ENCODE data around the gene RIC1. TPM values are rescaled to one million over a fixed set of nuclear protein-coding genes. Genes with fewer than 3 reads are reported as not detected.

Gene RIC1
- total and polyA plus RNA-seq, 2 of the 8 experiments (the other 6 are each of a cell fraction or from before 2014, with no cell fraction given): 10.7 to 24.5 TPM

- Histone ChIP-seq H3K36me3 (ENCODE audit: control insufficient read depth in 2 of 4, insufficient read depth in 4 of 4, low read length in 3 of 4) (peaks cover 0 to 3% (median 0%) of the 10 kb centered on the region in 4 experiments; a peak in 2 of 8 replicates), H3K23ac (ENCODE audit: insufficient read length) (no peak overlapping the region), H3K14ac (ENCODE audit: insufficient read length) (no peak overlapping the region), H3K79me1 (ENCODE audit: low read depth, low read length) (no peaks in the 10 kb centered on the region), H2BK5ac (ENCODE audit: low read depth, low read length) (no peak overlapping the region), H2BK120ac (replicated peaks; ENCODE audit: low read depth, low read length) (no peak overlapping the region), H4K20me1 (replicated peaks in 1 of 2; ENCODE audit: control insufficient read depth in 1 of 2, insufficient read depth in 2 of 2, low read length in 2 of 2) (no peaks in the 10 kb centered on the region), H3K4me1 (replicated peaks in 1 of 4; ENCODE audit: control insufficient read depth in 3 of 4, insufficient read depth in 4 of 4, low read length in 3 of 4) (no peaks in the 10 kb centered on the region), H3K56ac (replicated peaks; ENCODE audit: insufficient read length, low read depth, low read length) (no peak overlapping the region), H4K91ac (replicated peaks; ENCODE audit: insufficient read length, low read length) (no peak overlapping the region), H2BK15ac (ENCODE audit: low read length) (no peak overlapping the region), H4K5ac (ENCODE audit: insufficient read length, low read depth, low read length) (no peak overlapping the region), H2AK5ac (ENCODE audit: low read depth, low read length) (no peak overlapping the region), H3K23me2 (ENCODE audit: low read depth, low read length) (no peaks in the 10 kb centered on the region), H3K4me3 (ENCODE audit: extremely low read depth in 1 of 4, insufficient read depth in 2 of 4, low read depth in 3 of 4, low read length in 4 of 4) (no peak overlapping the region), H4K8ac (ENCODE audit: extremely low read depth, insufficient read depth, low read length) (no peak overlapping the region), H3K9ac (replicated peaks in 1 of 4; ENCODE audit: extremely low read depth in 1 of 4, low read depth in 3 of 4, low read length in 3 of 4) (no peak overlapping the region), H2AFZ (ENCODE audit: low read length) (no peak overlapping the region), H3K18ac (ENCODE audit: extremely low read depth, low read length) (no peak overlapping the region), H3K4me2 (ENCODE audit: insufficient read depth in 1 of 2, low read depth in 2 of 2, low read length in 2 of 2) (no peak overlapping the region), H3K79me2 (ENCODE audit: control insufficient read depth in 1 of 2, insufficient read depth in 2 of 2, low read length in 2 of 2) (no peaks in the 10 kb centered on the region), H3K9me3 (ENCODE audit: insufficient read depth in 2 of 2, low read depth in 1 of 2, low read length in 1 of 2) (no peaks in the 10 kb centered on the region), H2BK20ac (ENCODE audit: low read length) (no peak overlapping the region), H3K4ac (replicated peaks; ENCODE audit: insufficient read length, low read depth, low read length) (no peak overlapping the region), H3K27me3 (replicated peaks in 1 of 4; ENCODE audit: control insufficient read depth in 3 of 4, extremely low read depth in 1 of 4, insufficient read depth in 3 of 4, low read length in 3 of 4) (no peaks in the 10 kb centered on the region), H2BK12ac (ENCODE audit: low read depth, low read length) (no peak overlapping the region), H3K27ac (ENCODE audit: low read depth, low read length) (no peak overlapping the region)
- DNase-seq (ENCODE audit: low read depth in 1 of 2, low spot score in 2 of 2) (no peak), FAIRE-seq (no peak)
- POLR2A ChIA-PET (ENCODE audit: partially characterized antibody): no interaction called here
- WGBS, 2 experiments (ENCODE audit: extremely low coverage in 1 of 2, insufficient coverage in 1 of 2, insufficient read length in 1 of 2, insufficient replicate concordance in 2 of 2, low coverage in 1 of 2, low lambda C conversion rate in 2 of 2, missing lambda C conversion rate in 1 of 2): 83% methylated on average over 2 of the region's 2 CpGs; no CpG with 5 or more reads in 1 of the 2 experiments
- CTCF ChIA-PET (ENCODE audit: partially characterized antibody): interaction anchor here (0.9 to 1.1 kb wide), 2 partner anchors 54 to 90 kb away, joined by 3 read pairs; no protein-coding TSS in a partner anchor
- TF ChIP-seq RAD21 (IDR thresholded peaks at IDR 0.05 in 1 of 2, conservative IDR thresholded peaks at IDR 0.05 in 1 of 2; ENCODE audit: low read depth in 2 of 2, low read length in 2 of 2) (no peak), RFX5 (IDR thresholded peaks at IDR 0.05; ENCODE audit: borderline replicate concordance, low read depth, low read length) (no peak), RXRA (IDR thresholded peaks at IDR 0.05; ENCODE audit: insufficient read depth, low read depth, low read length) (no peak), CEBPB (IDR thresholded peaks at IDR 0.05; ENCODE audit: low read depth, low read length) (no peak), CTCF (IDR thresholded peaks at IDR 0.05; ENCODE audit: control extremely low read depth in 1 of 3, insufficient read depth in 1 of 3, low read depth in 1 of 3, low read length in 3 of 3) (no peak), RBBP5 (IDR thresholded peaks at IDR 0.05; ENCODE audit: borderline replicate concordance, low read depth, low read length) (no peak), POLR2A (IDR thresholded peaks at IDR 0.05; ENCODE audit: control extremely low read depth in 1 of 2, low read depth in 2 of 2, low read length in 2 of 2) (no peak), PHF8 (conservative IDR thresholded peaks at IDR 0.05; ENCODE audit: low read depth, low read length) (no peak), USF2 (IDR thresholded peaks at IDR 0.05; ENCODE audit: low read length) (no peak), TEAD4 (IDR thresholded peaks at IDR 0.05; ENCODE audit: low read depth, low read length) (no peak), POU5F1 (IDR thresholded peaks at IDR 0.05; ENCODE audit: low read depth, low read length) (no peak)
Measured at GRCh38 chr9:5796298-5796697, 167.4 kb downstream of the RIC1 start.
